NCI-H146 treated with DMSO at 0.1 percent for 48 hours (cell line): ENCODE data around the gene PTCH2.
A peak's percentile ranks its signal among the peaks of the same experiment; 100 is the strongest.
"Not testable (repeated sequence)": the region's sequence is repeated elsewhere in the genome, so short reads cannot be mapped to it uniquely, and the experiment has no call there.

Experiments
- DNase-seq: peaks from one replicate; lab custom pipeline; 2025; ENCODE audit not compliant: unreplicated experiment; lab: John Stamatoyannopoulos, UW

PTCH2 gene

GRCh38 chr1:44803312-44804095 is 39.5 kb downstream of the PTCH2 start:
- no peak for DNase-seq

DNA sequence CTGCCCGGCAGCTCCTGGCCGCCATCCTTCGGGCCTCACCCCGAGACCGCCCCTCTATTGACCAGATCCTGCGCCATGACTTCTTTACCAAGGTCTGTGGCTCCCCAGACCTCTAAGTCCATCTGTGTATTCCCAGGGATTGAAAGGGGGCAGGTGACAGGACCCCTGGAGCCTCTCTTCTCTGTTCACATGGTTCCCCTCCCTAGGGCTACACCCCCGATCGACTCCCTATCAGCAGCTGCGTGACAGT is 40.1 kb downstream of the PTCH2 start:
- no peak for DNase-seq

- no peak for DNase-seq
Measured at GRCh38 chr1:44802306-44803061, 40.6 kb downstream of the PTCH2 start.

DNA sequence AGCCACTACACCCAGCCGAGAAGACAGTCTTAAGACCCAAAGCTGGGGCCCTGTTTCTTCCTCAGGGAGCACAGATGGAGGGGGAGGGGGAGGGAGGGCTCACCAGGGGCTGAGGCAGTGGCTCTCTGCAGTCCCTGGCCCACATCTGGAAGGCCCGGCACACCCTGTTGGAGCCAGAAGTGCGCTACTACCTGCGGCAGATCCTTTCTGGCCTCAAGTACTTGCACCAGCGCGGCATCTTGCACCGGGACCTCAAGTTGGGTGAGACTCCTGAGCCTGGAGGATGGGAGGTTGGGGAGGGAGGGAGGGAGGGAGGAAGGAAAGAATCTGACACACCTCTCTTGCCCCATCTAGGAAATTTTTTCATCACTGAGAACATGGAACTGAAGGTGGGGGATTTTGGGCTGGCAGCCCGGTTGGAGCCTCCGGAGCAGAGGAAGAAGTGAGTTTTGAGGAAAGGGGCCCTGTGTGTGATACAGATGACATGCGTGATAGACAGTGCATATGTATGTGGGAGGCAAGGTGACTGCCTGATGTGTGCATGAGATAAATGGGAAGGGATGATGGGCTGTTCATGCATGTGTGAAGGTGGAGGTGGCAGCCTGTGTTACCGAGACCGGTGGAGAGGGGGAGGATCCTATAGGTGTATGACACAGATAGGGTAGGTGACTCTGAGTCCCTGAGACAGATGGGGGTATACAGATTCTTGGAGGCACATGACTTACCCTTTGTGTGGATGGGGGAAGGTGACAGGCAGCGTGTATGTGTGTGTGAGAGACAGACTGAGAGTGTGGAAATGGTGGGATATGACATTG is 41.4 kb downstream of the PTCH2 start:
- DNase-seq, result no peak

GRCh38 chr1:44799770-44800584 is 43.1 kb downstream of the PTCH2 start, which contains the start of gene PLK3:
Gene PLK3, plus strand, starts transcription at chr1:44800377. Its CDS starts 87 bp downstream, at chr1:44800464.
- DNase-seq, result peak; percentile 89

- peak; percentile 30 for DNase-seq
Measured at GRCh38 chr1:44798481-44799365, 44.3 kb downstream of the PTCH2 start.

DNA sequence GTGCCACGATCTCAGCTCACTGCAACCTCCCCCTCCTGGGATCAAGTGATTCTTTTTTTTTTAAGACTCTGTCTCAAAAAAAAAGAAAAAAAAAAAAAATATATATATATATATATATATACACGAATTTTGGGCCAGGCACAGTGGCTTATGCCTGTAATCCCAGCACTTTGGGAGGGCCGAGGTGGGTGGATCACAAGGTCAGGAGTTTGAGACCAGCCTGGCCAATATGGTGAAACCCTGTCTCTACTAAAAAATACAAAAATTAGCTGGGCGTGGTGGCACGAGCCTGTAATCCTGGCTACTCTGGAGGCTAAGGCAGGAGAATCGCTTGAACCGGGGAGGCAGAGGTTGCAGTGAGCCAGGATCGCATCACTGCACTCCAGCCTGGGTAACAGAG is 45.2 kb downstream of the PTCH2 start:
- not testable (repeated sequence) for DNase-seq

GRCh38 chr1:44792736-44793502 is 50.1 kb downstream of the PTCH2 start:
- no peak for DNase-seq

GRCh38 chr1:44790968-44791801 is 51.9 kb downstream of the PTCH2 start:
- DNase-seq, result no peak

DNA sequence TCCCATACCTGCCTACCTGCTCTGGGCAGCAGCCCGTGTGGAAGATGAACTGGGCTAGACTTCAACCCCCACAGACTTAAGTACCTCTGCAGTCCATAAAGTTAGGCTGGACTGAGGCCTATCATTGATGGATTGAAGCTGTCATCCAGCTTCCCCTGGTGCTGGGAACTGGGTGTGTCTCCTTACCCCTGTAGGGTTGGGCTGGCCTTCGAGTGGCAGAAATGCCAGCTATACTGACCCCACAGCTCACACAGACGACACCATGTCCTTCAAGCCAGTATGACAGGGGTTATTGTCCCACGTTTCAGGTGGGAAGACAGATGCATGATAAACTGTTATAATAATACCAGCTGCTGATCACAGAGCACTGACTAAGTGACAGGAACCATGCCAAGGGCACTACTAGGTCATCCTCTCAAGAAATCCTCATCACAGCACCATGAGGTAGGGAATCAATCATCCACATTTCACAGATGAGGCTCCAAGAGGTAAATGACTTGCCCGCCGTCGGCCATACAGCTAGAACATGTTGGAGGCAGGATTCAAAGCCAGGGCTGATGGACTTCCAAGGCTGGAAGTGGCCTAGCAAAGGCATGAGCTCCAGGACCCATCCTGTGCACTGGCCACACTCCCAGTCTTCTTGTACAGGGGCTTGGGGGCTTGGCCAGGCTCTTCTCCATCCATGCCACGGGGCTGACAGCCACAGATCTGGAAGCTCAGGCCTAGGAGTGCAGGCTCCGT is 54.8 kb downstream of the PTCH2 start, which contains the start of gene BEST4:
BEST4 (minus strand) TSS at position 51 of the 741 bp plus-strand sequence. CDS start 465 bp downstream, outside the sequence.
- no peak for DNase-seq

GRCh38 chr1:44787506-44787905 is 55.5 kb downstream of the PTCH2 start:
- no peak for DNase-seq

DNA sequence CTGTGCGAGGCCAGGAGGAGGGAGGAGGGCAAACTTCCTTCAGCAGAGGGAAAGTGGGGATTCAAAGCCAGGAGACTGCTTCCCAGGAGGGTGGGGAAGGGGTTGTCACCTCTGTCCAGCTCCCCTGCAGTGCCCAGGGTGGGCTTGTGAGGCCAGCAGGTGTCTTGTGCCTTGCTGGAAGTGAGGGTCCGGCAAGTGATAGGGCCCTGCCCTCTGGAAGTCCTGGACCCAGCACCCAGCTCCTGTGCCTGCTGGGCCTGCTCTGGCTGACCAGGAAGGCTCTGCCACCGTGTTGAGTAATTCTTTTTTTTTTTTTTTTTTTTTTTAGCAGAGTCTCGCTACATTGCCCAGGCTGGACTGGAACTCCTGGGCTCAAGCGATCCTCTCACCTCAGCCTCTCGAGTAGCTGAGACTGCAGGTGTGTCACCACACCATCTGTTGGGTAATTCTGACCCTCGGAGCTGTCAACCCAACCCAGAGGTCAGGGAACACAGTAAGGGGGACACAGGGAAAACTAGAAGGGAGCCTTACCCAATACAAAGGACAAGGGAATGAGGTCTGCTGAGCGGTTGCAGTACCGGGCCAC is 56.1 kb downstream of the PTCH2 start:
- no peak for DNase-seq

DNA sequence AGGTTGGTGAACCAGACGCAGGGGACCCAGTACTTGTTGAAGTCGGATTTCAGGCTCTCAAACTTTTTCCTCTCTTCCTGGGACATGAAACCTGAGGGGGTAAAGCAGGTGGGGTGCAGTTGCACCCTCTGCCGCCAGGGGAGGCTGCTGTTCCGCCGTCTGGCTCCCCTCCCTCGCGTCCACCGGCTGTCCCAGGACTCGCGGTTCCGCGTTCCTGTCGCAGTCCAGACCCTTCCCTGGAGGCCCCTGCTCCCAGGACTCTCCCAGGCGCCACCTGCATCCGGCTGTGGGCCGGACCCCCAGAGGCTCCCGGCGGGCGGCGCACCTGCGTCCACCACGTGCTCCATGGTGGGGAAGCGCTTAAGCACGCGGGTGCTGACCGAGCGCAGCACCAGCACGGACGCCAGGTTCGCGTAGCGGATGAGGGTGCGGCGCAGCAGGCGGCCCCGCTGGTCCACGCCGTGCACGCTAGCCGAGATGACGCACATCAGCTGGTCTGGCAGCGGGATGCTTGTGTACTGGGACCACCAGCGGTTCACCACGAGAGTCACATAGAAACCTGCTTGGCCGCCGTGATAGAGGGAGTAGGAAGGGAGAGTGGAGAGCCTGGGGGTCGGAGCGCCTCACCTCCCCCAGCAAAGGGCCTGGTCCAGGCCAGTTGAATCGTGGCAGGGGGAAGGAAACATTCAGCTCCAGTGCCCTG is 56.8 kb downstream of the PTCH2 start:
- no peak for DNase-seq

DNA sequence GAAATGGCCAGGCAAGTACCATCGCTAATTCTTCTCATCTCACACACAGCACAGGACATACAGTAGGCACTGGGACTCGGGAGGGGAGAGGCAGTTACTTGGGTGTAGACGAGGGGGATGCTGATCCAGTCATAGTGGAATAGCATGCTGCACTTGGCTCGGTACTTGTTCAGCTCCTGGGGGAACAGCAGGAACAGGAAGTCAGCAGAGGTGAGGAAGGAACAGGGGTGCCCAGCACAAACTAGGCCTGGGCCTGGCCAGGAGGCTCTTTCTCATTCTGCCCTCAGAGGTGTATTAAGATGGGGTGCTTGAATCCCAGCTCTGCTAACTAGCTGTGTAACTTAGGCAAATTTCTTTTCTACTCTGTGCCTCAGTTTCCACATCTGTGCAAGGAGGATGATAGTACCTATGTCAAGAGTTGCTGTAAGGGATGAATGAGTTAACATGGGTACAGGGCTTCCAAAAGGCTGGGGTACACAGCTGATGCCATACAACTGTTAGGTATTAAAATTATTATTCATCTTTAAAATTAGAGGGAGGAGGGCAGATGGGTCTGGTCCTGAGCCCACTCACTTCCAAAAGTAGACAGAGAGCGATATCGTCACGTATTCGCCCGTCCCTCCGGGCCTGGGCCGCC is 57.4 kb downstream of the PTCH2 start:
- no peak for DNase-seq

DNA sequence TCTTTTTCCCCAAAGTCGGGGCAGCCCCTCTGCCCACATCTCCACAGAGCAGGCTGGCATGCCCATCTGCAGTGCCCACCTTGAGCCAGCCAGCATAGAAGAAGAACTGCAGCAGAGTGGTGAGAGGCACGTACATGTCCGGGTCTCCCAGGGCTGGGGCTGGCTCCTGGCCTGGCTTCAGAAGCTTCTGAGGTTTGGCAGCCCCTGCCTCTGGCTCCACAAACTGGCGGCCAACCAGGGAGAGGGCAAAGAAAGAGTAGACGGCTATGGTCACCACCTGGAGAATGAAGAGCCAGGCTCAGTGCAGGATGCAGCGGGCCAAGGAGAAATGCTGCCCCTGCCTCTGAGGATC is 58.0 kb downstream of the PTCH2 start:
- DNase-seq, result no peak
